ENCODE data around the gene TMEM240. TPM values are rescaled to one million over a fixed set of nuclear protein-coding genes. Genes with fewer than 3 reads are reported as not detected.

TMEM240 gene
- total and polyA plus RNA-seq, 10 of the 15 experiments (the other 5 are each of a cell fraction or from before 2014, with no cell fraction given) = 0.17 to 0.49 TPM; not detected in 8

DNA sequence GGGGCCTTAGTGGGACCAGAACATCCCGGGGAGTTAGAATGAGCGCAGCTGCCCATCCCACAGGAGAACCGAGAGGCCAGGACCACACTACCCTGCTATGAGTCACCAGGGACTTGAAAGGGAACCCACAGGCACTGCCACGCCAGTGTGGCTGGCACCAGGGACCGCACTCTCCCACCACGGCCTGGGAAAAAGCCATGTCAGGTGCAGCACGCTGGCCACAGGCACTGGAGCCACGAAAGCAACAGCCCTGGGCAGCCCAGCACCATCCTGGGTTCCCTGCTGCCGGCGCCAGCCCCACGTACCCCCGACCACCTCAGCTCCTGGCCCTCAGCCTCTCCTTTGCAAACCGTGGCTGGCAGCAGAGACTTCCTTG lies 14.1 kb upstream of the TMEM240 start:
- in situ Hi-C loops (cut with MboI) = no loop called here
- 69% methylated on average over 11 of the region's 13 CpGs for WGBS (ENCODE audit: insufficient coverage, insufficient replicate concordance, low lambda C conversion rate, missing lambda C conversion rate)
- H3K4me2 ChIP-seq (ENCODE audit: control insufficient read depth, insufficient read depth) = no peak overlapping the region

DNA sequence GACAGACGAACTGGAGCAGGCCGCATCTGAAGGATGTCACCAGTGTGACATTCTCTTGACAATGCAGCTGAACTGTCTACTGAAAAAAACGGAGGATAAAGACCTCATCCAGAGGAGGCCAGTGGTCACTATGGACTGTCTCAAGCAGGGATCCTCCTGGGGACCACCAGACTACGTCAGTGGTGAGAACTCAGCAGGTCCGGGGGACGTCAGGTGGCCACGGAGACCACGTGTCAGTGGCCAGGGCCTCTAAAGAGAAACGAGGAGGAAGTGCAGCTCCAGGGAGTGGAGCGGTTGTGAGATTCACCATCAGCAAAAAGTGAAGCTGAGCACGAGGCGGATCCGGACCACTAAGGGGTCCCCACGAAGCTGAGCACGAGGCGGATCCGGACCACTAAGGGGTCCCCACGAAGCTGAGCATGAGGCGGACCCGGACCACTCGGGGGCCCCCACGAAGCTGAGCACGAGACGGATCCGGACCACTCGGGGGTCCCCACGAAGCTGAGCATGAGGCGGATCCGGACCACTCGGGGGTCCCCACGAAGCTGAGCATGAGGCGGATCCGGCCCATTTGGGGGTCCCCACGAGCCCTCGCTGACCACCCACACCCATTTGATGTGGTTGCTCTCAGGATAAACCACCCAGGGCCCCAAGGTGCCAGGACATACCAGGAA lies 13.5 kb upstream of the TMEM240 start:
- in situ Hi-C loops (cut with MboI) = no loop called here
- no peak for DNase-seq (ENCODE audit: low read depth, low spot score)
- intact Hi-C loops (cut with micrococcal nuclease; ENCODE audit: unreplicated experiment) = no loop called here
- Histone ChIP-seq H3K9ac (ENCODE audit: control insufficient read depth, insufficient read depth, low read length) (no peak overlapping the region), H3K4me1 (ENCODE audit: control insufficient read depth, insufficient read depth, low read length) (no peaks in the 10 kb centered on the region), H2AFZ (ENCODE audit: control insufficient read depth, low read depth, low read length) (no peak overlapping the region), H3K36me3 (ENCODE audit: control insufficient read depth in 2 of 2, insufficient read depth in 2 of 2, low read length in 1 of 2) (no peaks in the 10 kb centered on the region; a peak in 2 of 4 replicates), H3K27ac (ENCODE audit: control insufficient read depth, insufficient read depth) (no peak overlapping the region), H3K4me3 (no peak overlapping the region), H3K4me2 (ENCODE audit: control insufficient read depth, insufficient read depth) (no peak overlapping the region), H3K79me2 (ENCODE audit: control insufficient read depth, insufficient read depth, low read length) (no peaks in the 10 kb centered on the region), H3K27me3 (replicated peaks in 1 of 2; ENCODE audit: control insufficient read depth in 2 of 2, insufficient read depth in 2 of 2, low read length in 1 of 2) (no peaks in the 10 kb centered on the region), H4K20me1 (ENCODE audit: control insufficient read depth, insufficient read depth) (no peaks in the 10 kb centered on the region), H3K9me3 (replicated peaks; ENCODE audit: control insufficient read depth, insufficient read depth, low read length) (no peaks in the 10 kb centered on the region)
- WGBS (ENCODE audit: insufficient coverage, insufficient replicate concordance, low lambda C conversion rate, missing lambda C conversion rate) = 86% methylated on average over 31 of the region's 35 CpGs
- BruUV-seq (replicated peaks) = no TSS peak
- ATAC-seq = no peak
- ChIA-PET POLR2A (interaction anchor here (0.6 kb wide), 1 partner anchor 162 kb away, joined by 4 read pairs; no protein-coding TSS in a partner anchor), CTCF (interaction anchor here (1.1 kb wide), 1 partner anchor 181 kb away, joined by 3 read pairs; no protein-coding TSS in a partner anchor), RAD21 (ENCODE audit: unreplicated experiment) (no interaction called here), SMC1A (ENCODE audit: uncharacterized antibody, unreplicated experiment) (no interaction called here)
- no peak for FAIRE-seq
- TF ChIP-seq KDM1A (IDR thresholded peaks at IDR 0.05; ENCODE audit: borderline replicate concordance) (no peak), HDAC2 (IDR thresholded peaks at IDR 0.05) (no peak), BHLHE40 (IDR thresholded peaks at IDR 0.05; ENCODE audit: borderline replicate concordance in 1 of 2, low read depth in 2 of 2, low read length in 1 of 2) (no peak), CHD1 (IDR thresholded peaks at IDR 0.05; ENCODE audit: low read depth, low read length) (no peak), STAT3 (IDR thresholded peaks at IDR 0.05; ENCODE audit: low read depth, low read length) (no peak), SREBF1 (IDR thresholded peaks at IDR 0.05; ENCODE audit: low read length) (no peak), NFYA (IDR thresholded peaks at IDR 0.05; ENCODE audit: borderline replicate concordance, low read depth, low read length) (no peak)
- TF ChIP-seq, protein P1, sequence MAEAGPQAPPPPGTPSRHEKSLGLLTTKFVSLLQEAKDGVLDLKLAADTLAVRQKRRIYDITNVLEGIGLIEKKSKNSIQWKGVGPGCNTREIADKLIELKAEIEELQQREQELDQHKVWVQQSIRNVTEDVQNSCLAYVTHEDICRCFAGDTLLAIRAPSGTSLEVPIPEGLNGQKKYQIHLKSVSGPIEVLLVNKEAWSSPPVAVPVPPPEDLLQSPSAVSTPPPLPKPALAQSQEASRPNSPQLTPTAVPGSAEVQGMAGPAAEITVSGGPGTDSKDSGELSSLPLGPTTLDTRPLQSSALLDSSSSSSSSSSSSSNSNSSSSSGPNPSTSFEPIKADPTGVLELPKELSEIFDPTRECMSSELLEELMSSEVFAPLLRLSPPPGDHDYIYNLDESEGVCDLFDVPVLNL (IDR thresholded peaks at IDR 0.05; ENCODE audit: low read depth, low read length) = no peak
- TF ChIP-seq, protein P2, sequence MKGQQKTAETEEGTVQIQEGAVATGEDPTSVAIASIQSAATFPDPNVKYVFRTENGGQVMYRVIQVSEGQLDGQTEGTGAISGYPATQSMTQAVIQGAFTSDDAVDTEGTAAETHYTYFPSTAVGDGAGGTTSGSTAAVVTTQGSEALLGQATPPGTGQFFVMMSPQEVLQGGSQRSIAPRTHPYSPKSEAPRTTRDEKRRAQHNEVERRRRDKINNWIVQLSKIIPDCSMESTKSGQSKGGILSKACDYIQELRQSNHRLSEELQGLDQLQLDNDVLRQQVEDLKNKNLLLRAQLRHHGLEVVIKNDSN (IDR thresholded peaks at IDR 0.05; ENCODE audit: borderline replicate concordance, extremely low read length, insufficient read depth, low read depth, low read length) = no peak
- TF ChIP-seq, protein P3, sequence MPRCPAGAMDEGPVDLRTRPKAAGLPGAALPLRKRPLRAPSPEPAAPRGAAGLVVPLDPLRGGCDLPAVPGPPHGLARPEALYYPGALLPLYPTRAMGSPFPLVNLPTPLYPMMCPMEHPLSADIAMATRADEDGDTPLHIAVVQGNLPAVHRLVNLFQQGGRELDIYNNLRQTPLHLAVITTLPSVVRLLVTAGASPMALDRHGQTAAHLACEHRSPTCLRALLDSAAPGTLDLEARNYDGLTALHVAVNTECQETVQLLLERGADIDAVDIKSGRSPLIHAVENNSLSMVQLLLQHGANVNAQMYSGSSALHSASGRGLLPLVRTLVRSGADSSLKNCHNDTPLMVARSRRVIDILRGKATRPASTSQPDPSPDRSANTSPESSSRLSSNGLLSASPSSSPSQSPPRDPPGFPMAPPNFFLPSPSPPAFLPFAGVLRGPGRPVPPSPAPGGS (IDR thresholded peaks at IDR 0.05; ENCODE audit: borderline replicate concordance, insufficient read depth, low read depth, low read length, poor library complexity, severe bottlenecking) = no peak
- TF ChIP-seq, protein P4, sequence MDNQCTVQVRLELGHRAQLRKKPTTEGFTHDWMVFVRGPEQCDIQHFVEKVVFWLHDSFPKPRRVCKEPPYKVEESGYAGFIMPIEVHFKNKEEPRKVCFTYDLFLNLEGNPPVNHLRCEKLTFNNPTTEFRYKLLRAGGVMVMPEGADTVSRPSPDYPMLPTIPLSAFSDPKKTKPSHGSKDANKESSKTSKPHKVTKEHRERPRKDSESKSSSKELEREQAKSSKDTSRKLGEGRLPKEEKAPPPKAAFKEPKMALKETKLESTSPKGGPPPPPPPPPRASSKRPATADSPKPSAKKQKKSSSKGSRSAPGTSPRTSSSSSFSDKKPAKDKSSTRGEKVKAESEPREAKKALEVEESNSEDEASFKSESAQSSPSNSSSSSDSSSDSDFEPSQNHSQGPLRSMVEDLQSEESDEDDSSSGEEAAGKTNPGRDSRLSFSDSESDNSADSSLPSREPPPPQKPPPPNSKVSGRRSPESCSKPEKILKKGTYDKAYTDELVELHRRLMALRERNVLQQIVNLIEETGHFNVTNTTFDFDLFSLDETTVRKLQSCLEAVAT (IDR thresholded peaks at IDR 0.05) = no peak

More for the DNA sequence above, 14.1 kb upstream of the TMEM240 start:
- no peaks in the 10 kb centered on the region for H3K27me3 ChIP-seq (replicated peaks in 1 of 2; ENCODE audit: control insufficient read depth in 2 of 2, insufficient read depth in 2 of 2, low read length in 1 of 2)
- no peaks in the 10 kb centered on the region; a peak in 2 of 4 replicates for H3K36me3 ChIP-seq (ENCODE audit: control insufficient read depth in 2 of 2, insufficient read depth in 2 of 2, low read length in 1 of 2)
- ATAC-seq (no peak), DNase-seq (ENCODE audit: low read depth, low spot score) (no peak), FAIRE-seq (no peak)
- no peaks in the 10 kb centered on the region for H3K79me2 ChIP-seq (ENCODE audit: control insufficient read depth, insufficient read depth, low read length)
- CTCF ChIA-PET = no interaction called here
- BruUV-seq (replicated peaks) = no TSS peak
- intact Hi-C loops (cut with micrococcal nuclease; ENCODE audit: unreplicated experiment) = no loop called here
- SMC1A ChIA-PET (ENCODE audit: uncharacterized antibody, unreplicated experiment) = no interaction called here
- no peak overlapping the region for H3K27ac ChIP-seq (ENCODE audit: control insufficient read depth, insufficient read depth)
- POLR2A ChIA-PET = no interaction called here
- H3K9me3 ChIP-seq (replicated peaks; ENCODE audit: control insufficient read depth, insufficient read depth, low read length) = no peaks in the 10 kb centered on the region
- no peak overlapping the region for H3K9ac ChIP-seq (ENCODE audit: control insufficient read depth, insufficient read depth, low read length)
- no peaks in the 10 kb centered on the region for H4K20me1 ChIP-seq (ENCODE audit: control insufficient read depth, insufficient read depth)
- no peak overlapping the region for H3K4me3 ChIP-seq
- no peaks in the 10 kb centered on the region for H3K4me1 ChIP-seq (ENCODE audit: control insufficient read depth, insufficient read depth, low read length)
- RAD21 ChIA-PET (ENCODE audit: unreplicated experiment) = no interaction called here
- H2AFZ ChIP-seq (ENCODE audit: control insufficient read depth, low read depth, low read length) = no peak overlapping the region
- TF ChIP-seq SP1 (IDR thresholded peaks at IDR 0.05; ENCODE audit: low read depth, low read length) (no peak), POLR2A (IDR thresholded peaks at IDR 0.05; ENCODE audit: low read depth, low read length) (peak; percentile 43; the same call in 1 of the 2 replicates)

Measured in GM12878 (cell line).